Fibroblast of lung (primary cell): ENCODE results near the gene HMGN5.

ENCODE experiments used
- EZH2 ChIP-seq: IDR thresholded peaks from 2 replicates; pipeline ENCODE4 v1.5.1; 2012; ENCODE audit warnings: low read length, control low read depth, mild to moderate bottlenecking; ENCODE audit errors: missing control alignments
- TF ChIP-seq, protein P1 (sequence below), 2 donors: IDR thresholded peaks in 1 of 2; conservative IDR thresholded peaks in 1 of 2; 1 replicate in 1 of 2; 2 replicates in 1 of 2; pipeline ENCODE4 v1.5.1; 2011 to 2012; ENCODE audit warnings: low read length in 2 of 2, control low read depth in 1 of 2, inconsistent platforms in 1 of 2, low read depth in 1 of 2, mild to moderate bottlenecking in 1 of 2

DNA sequence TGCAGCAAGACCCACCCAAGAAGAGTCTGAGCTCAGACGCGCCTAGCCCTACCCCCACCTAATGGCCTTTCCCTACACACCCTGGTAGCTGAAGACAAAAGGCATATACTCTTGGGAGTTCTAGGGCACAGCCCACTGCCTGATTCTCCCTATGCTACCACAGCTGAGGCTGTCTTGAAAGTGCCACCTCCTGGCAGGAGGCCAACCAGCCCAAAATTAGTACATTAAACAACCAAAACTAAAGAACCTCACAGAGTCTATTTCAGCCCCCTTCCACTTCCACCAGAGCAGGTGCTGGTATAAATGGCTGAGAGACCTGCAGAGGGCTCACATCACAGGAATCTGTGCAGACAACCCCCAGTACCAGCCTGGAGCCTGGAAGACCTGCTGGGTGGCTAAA is 119.1 kb downstream of the HMGN5 start:
- TF ChIP-seq, protein P1, sequence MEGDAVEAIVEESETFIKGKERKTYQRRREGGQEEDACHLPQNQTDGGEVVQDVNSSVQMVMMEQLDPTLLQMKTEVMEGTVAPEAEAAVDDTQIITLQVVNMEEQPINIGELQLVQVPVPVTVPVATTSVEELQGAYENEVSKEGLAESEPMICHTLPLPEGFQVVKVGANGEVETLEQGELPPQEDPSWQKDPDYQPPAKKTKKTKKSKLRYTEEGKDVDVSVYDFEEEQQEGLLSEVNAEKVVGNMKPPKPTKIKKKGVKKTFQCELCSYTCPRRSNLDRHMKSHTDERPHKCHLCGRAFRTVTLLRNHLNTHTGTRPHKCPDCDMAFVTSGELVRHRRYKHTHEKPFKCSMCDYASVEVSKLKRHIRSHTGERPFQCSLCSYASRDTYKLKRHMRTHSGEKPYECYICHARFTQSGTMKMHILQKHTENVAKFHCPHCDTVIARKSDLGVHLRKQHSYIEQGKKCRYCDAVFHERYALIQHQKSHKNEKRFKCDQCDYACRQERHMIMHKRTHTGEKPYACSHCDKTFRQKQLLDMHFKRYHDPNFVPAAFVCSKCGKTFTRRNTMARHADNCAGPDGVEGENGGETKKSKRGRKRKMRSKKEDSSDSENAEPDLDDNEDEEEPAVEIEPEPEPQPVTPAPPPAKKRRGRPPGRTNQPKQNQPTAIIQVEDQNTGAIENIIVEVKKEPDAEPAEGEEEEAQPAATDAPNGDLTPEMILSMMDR (conservative IDR thresholded peaks at IDR 0.05 in 1 of 2, IDR thresholded peaks at IDR 0.05 in 1 of 2; ENCODE audit: low read depth in 1 of 2, low read length in 2 of 2) = no peak
- TF ChIP-seq EZH2 = no peak
